Sigmoid colon (tissue), 7 donors: ENCODE measurements around the gene IGLL1. TPM values are rescaled to one million over a fixed set of nuclear protein-coding genes. Genes with fewer than 3 reads are reported as not detected.
"Not testable (repeated sequence)": the region's sequence is repeated elsewhere in the genome, so short reads cannot be mapped to it uniquely, and the experiment has no call there.

ENCODE experiments used
- DNase-seq: peaks from one replicate; pipeline ENCODE4 v3.0.0-alpha.2; 2019
- H3K27ac ChIP-seq, 4 donors: fragments of 200-600 bp; sonication (generic); one replicate each; pipeline ENCODE4 v1.5.1; 2016 to 2019; ENCODE audit warnings: mild to moderate bottlenecking in 1 of 4
- H3K27me3 ChIP-seq, 3 donors: fragments of 200-600 bp; sonication (generic); one replicate each; pipeline ENCODE4 v1.5.1; 2019; ENCODE audit warnings: mild to moderate bottlenecking in 1 of 3
- H3K36me3 ChIP-seq, 4 donors: fragments of 200-600 bp; sonication (generic); one replicate each; pipeline ENCODE4 v1.5.1; 2016 to 2019
- H3K4me1 ChIP-seq, 4 donors: fragments of 200-600 bp; sonication (generic); one replicate each; pipeline ENCODE4 v1.5.1; 2017 to 2019
- H3K4me3 ChIP-seq, 4 donors: fragments of 200-600 bp; sonication (generic); one replicate each; pipeline ENCODE4 v1.5.1; 2017 to 2019; ENCODE audit warnings: mild to moderate bottlenecking in 2 of 4, moderate library complexity in 1 of 4
- H3K9me3 ChIP-seq, 4 donors: fragments of 200-600 bp in 3 of 4; sonication (generic) in 3 of 4; one replicate each; pipeline versions ENCODE4 v1.5.1 to v1.6.1; 2013 to 2019
- EP300 ChIP-seq, 4 donors: sonication (generic); formaldehyde crosslinking; IDR thresholded peaks; one replicate each; pipeline ENCODE4 v1.6.1; 2017; ENCODE audit warnings: antibody characterized with exemption in 4 of 4
- POLR2A ChIP-seq, 2 donors: fragments of 450-650 bp; IDR thresholded peaks; one replicate each; pipeline ENCODE4 v1.6.1; 2016; ENCODE audit warnings: antibody characterized with exemption in 2 of 2, mild to moderate bottlenecking in 2 of 2, moderate library complexity in 2 of 2
- POLR2AphosphoS5 ChIP-seq, 4 donors: sonication (generic); formaldehyde crosslinking; IDR thresholded peaks; one replicate each; pipeline ENCODE4 v1.6.1; 2017; ENCODE audit warnings: antibody characterized with exemption in 4 of 4
- WGBS, 2 donors: extraction: QIAGEN DNeasy Blood & Tissue Kit; methylation state at CpG; one replicate each; pipeline ENCODE4 v1.1.7; 2013; 5-methylcytosine and 5-hydroxymethylcytosine counted together
- intact Hi-C: fragments of 100-400 bp; cut with DNase I; formaldehyde crosslinking; loops from one replicate; pipeline ENCODE4 v1.15.1; 2023
- polyA plus RNA-seq, 3 donors: library from polyadenylated mRNA; stranded (reverse); fragments of 200-250 nt; gene quantifications; one replicate each; pipeline ENCODE4 v1.2.3, GENCODE V29; 2013
- total RNA-seq, 4 donors: library from RNA; depleted of rRNA; stranded (reverse); fragments of >200 nt; gene quantifications; one replicate each; pipeline ENCODE4 v1.1.0, GENCODE V29; 2016
- TF ChIP-seq, protein P1 (sequence below), 4 experiments: fragments of 450-650 bp in 3 of 4; fragments of 200-600 bp in 1 of 4; IDR thresholded peaks; one replicate each; pipeline ENCODE4 v1.5.1; 2016 to 2019; ENCODE audit warnings: antibody characterized with exemption in 4 of 4, mild to moderate bottlenecking in 3 of 4, moderate library complexity in 2 of 4
- donor health status: healthy with polysubstance abuse.
- donor health status: Bipolar disorder and iron deficiency.
- donor health status: healthy.

The IGLL1 gene
- total and polyA plus RNA-seq, 7 donors, result not detected

DNA sequence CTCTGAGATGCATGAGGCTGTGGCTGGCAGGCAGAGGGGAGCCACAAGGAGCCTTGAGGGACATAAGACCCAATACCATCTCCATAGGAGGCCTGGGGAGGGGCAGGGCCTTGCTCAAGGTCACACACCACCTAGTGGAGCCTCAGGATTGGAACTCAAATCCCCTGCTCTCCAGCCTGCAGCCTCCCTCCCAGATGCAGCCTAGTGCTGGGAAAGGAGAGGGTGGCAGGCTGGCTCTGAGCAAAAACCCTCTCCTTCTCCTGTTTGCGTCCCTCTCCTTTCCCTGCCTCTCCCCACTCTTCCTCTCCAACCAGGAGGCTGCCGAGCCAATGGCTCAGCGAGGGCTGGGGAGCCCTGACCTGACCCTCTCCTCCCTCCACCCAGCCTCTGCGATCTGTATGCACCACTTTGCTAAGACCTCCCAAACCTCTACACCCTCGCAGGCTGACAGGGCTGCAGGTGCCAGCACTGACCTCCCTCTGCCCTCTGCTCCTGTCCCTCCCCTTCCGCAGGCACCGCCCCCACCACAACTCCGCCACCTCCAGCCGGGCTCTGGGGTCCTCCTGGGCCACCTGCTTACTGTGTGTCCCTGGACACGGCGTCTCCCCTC, 14.7 kb downstream of the IGLL1 start:
- WGBS, 2 donors, result 5 to 11% methylated on average over 11 of the region's 11 CpGs
- Histone ChIP-seq H3K27ac (no peak overlapping the region), H3K4me1 (peaks cover 0 to 15% (median 14%) of the 10 kb centered on the region in 4 donors), H3K4me3 (peak overlapping the region in 3 of 4 donors; percentile 32 to 51 (median 49)), H3K27me3 (peaks cover 13 to 57% (median 36%) of the 10 kb centered on the region in 3 donors), H3K9me3 (no peaks in the 10 kb centered on the region), H3K36me3 (no peaks in the 10 kb centered on the region)
- TF ChIP-seq POLR2AphosphoS5 (IDR thresholded peaks at IDR 0.05) (no peak), EP300 (IDR thresholded peaks at IDR 0.05) (no peak), POLR2A (IDR thresholded peaks at IDR 0.05) (no peak)
- TF ChIP-seq, protein P1, sequence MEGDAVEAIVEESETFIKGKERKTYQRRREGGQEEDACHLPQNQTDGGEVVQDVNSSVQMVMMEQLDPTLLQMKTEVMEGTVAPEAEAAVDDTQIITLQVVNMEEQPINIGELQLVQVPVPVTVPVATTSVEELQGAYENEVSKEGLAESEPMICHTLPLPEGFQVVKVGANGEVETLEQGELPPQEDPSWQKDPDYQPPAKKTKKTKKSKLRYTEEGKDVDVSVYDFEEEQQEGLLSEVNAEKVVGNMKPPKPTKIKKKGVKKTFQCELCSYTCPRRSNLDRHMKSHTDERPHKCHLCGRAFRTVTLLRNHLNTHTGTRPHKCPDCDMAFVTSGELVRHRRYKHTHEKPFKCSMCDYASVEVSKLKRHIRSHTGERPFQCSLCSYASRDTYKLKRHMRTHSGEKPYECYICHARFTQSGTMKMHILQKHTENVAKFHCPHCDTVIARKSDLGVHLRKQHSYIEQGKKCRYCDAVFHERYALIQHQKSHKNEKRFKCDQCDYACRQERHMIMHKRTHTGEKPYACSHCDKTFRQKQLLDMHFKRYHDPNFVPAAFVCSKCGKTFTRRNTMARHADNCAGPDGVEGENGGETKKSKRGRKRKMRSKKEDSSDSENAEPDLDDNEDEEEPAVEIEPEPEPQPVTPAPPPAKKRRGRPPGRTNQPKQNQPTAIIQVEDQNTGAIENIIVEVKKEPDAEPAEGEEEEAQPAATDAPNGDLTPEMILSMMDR (IDR thresholded peaks at IDR 0.05), result no peak
- peak; percentile 51 for DNase-seq
- intact Hi-C loops, result no loop called here

DNA sequence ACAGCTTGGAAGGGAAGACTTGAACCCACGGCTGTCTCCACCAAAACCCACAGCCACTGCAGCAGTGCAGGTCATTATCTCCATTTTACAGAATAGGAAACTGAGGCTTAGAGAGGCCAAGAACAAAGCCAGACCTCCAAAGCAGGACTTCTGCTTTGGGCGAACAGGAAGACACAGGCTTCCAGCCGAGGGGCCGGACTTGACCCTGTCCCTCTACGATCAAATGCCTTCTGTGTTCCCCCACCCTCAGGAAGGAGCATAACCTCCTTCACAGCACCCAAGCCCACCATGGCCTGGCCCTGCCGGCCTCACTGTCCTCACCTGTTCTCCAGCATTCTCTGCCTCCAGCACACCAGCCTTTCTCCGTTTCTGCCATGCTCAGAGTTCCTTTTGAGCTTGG, 15.8 kb downstream of the IGLL1 start:
- H3K4me1 ChIP-seq, result peaks cover 0 to 15% (median 14%) of the 10 kb centered on the region in 4 donors
- H3K9me3 ChIP-seq, result no peaks in the 10 kb centered on the region
- no peaks in the 10 kb centered on the region for H3K36me3 ChIP-seq
- DNase-seq, result no peak
- WGBS, 2 donors, result 84 to 94% methylated on average over 7 of the region's 7 CpGs
- H3K27ac ChIP-seq, result no peak overlapping the region
- H3K27me3 ChIP-seq, result peaks cover 13 to 57% (median 36%) of the 10 kb centered on the region in 3 donors
- intact Hi-C loops, result no loop called here
- H3K4me3 ChIP-seq, result no peak overlapping the region
- TF ChIP-seq EP300 (IDR thresholded peaks at IDR 0.05) (no peak), POLR2AphosphoS5 (IDR thresholded peaks at IDR 0.05) (no peak), POLR2A (IDR thresholded peaks at IDR 0.05) (no peak)
- TF ChIP-seq, protein P1 (IDR thresholded peaks at IDR 0.05), result no peak

DNA sequence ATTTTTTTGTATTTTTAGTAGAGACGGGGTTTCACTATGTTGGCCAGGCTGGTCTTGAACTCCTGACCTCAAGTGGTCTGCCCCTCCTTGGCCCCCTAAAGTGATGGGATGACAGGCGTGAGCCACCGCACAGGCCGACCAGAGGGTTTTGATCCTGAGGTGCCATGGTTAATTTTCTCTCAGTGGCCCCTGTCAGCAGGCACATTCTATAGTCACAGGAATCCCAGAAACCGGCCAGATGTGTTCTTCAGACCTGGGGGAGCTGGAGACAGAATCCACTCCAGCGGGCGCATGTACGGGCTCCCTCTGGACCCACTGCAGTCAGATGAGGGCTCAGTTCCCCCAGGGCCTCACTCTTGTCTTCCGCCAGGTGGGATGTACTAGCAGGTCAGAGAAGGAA, 17.0 kb downstream of the IGLL1 start:
- intact Hi-C loops, result no loop called here
- Histone ChIP-seq H3K36me3 (no peaks in the 10 kb centered on the region), H3K4me3 (no peak overlapping the region), H3K9me3 (no peaks in the 10 kb centered on the region), H3K27me3 (peaks cover 13 to 57% (median 36%) of the 10 kb centered on the region in 3 donors), H3K27ac (no peak overlapping the region), H3K4me1 (peaks cover 0 to 15% (median 14%) of the 10 kb centered on the region in 4 donors)
- 86 to 94% methylated on average over 9 of the region's 9 CpGs for WGBS, 2 donors
- no peak for DNase-seq
- TF ChIP-seq POLR2A (IDR thresholded peaks at IDR 0.05) (no peak), EP300 (IDR thresholded peaks at IDR 0.05) (no peak), POLR2AphosphoS5 (IDR thresholded peaks at IDR 0.05) (no peak)
- TF ChIP-seq, protein P1 (IDR thresholded peaks at IDR 0.05), result no peak

DNA sequence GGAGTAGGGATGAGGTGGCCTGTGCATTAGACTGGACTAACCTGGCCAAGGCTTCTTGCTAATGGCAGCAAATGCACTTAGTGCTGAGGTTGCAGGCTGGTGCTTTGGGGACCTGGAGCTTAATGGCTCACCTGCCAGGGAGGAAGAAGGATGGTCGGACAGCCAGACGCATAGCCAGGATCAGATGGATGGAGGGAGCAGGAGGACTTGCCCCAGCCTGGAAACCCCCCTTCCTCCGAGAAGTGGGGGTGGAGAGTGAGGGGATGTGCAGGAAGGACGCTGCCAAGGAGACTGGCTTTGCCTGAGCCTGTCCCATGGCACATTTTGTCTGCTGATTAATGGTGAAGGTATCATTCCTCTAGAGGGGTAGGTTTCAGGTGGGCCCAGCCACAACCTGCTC, 17.9 kb downstream of the IGLL1 start:
- Histone ChIP-seq H3K4me1 (peaks cover 0 to 15% (median 14%) of the 10 kb centered on the region in 4 donors), H3K27me3 (peaks cover 13 to 63% (median 36%) of the 10 kb centered on the region in 3 donors), H3K9me3 (no peaks in the 10 kb centered on the region), H3K27ac (no peak overlapping the region), H3K36me3 (no peaks in the 10 kb centered on the region), H3K4me3 (no peak overlapping the region)
- no peak for TF ChIP-seq POLR2AphosphoS5 (IDR thresholded peaks at IDR 0.05)
- no peak for TF ChIP-seq EP300 (IDR thresholded peaks at IDR 0.05)
- TF ChIP-seq, protein P1 (IDR thresholded peaks at IDR 0.05), result no peak
- TF ChIP-seq POLR2A (IDR thresholded peaks at IDR 0.05), result no peak
- intact Hi-C loops, result no loop called here
- 91 to 92% methylated on average over 4 of the region's 4 CpGs for WGBS, 2 donors
- DNase-seq, result no peak

DNA sequence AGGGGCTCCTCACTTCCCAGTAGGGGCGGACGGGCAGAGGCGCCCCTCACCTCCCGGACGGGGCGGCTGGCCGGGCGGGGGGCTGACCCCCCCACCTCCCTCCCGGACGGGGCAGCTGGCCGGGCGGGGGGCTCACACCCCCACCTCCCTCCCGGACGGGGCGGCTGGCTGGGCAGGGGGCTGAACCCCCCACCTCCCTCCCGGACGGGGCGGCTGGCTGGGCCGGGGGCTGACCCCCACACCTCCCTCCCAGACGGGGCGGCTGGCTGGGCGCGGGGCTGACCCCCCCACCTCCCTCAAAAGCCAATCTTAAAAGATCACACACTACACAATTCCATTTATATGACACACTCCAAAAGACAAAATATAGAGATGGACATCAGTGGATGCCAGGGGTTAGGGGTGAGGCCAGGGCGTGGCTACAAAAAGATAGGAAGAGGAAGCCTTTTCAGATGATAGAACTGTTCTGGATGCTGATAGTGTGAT, 19.0 kb downstream of the IGLL1 start:
- H3K27me3 ChIP-seq, result peaks cover 6 to 65% (median 28%) of the 10 kb centered on the region in 3 donors
- WGBS, 2 donors, result 83 to 90% methylated on average over 24 of the region's 24 CpGs
- H3K4me3 ChIP-seq, H3K9me3 ChIP-seq, intact Hi-C loops, H3K4me1 ChIP-seq, H3K36me3 ChIP-seq, H3K27ac ChIP-seq, DNase-seq: not testable (repeated sequence)

DNA sequence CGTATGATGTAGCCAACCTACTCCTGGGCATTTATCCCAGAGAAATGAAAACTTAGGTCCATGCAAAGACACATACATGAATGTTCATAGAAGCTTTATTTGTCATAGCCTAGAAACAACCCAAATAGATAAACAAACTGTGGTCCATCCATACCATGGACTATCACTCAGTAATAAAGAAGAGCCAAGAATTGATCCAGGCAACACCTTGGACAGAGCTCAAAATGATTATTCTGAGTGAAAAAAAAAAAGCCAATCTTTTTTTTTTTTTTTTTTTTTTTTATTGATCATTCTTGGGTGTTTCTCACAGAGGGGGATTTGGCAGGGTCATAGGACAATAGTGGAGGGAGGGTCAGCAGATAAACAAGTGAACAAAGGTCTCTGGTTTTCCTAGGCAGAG, 19.9 kb downstream of the IGLL1 start:
- H3K36me3 ChIP-seq, DNase-seq, H3K27ac ChIP-seq, H3K9me3 ChIP-seq, intact Hi-C loops, H3K4me1 ChIP-seq, H3K4me3 ChIP-seq: not testable (repeated sequence)
- WGBS, 2 donors, result 58 to 64% methylated on average over 1 of the region's 1 CpG
- peaks cover 3 to 64% (median 28%) of the 10 kb centered on the region in 3 donors for H3K27me3 ChIP-seq
